Activated gamma-delta T cell (primary cell): ENCODE data around the gene CACHD1.

Source experiments
- DNase-seq: peaks from one replicate; lab custom pipeline; 2025; lab: John Stamatoyannopoulos, UW
- total RNA-seq, 2 donors: gene quantifications; one replicate each; lab custom pipeline; 2026; lab: John Stamatoyannopoulos, UW

Gene CACHD1
- 0.70 to 1.0 reads per million in 2 donors for total RNA-seq

DNA sequence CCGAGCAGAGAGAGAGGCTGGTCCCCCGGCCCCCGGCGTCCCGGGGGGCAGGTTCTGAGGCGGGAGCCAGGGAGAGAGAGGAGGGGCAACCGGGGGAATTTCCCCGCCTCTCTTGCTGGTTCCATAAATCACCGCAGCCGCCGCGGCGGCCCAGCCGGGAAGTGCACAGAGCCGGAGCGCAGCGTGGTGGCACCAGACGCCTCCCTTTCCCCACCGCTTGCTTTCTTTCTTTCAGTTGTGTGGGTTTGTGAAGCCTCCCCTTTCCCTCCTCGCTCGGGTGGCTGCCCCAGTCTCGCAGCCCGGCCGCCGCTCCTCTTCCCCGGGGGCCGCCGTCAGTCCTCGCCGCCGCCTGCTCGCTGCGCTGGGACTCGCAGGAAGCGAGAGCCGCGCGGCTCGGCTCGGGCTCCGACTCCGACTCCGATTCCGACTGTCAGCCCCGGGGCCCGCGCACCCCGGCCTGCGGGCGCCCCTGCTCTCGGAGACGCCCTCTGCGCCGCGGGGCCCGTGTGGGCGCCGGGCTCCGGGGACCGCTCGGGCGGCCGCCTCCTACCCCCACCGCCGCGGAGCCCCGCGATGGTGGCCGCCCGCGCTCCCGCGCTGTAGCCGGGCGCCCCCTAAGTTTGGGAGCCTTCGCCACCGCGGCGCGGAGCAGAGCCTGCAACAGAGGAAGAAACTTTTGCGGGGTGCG lies at the start of gene CACHD1:
Gene CACHD1 (plus strand): TSS at position 153 of the 688 bp plus-strand sequence. CDS start 616 bp downstream, outside the sequence.
- DNase-seq: no peak

DNA sequence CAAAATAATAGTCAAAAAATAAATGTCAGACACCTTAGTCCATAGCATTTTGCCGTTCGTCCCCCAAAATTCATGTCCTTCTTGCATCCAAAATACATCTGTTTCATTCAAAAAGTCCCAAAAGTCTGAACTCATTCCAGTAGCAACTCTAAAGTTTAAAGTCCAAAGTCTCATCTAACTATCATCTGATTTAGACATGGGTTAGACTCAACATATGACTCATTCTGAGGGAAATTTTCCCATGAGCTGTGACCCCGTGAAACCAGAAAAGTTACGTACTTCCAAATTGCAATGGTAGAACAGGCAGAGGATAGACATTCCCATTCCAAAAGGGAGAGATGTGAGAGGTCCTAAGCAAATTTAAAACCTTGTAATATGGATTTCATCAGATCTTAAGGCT lies 48.6 kb upstream of the CACHD1 start:
- DNase-seq: no peak

DNA sequence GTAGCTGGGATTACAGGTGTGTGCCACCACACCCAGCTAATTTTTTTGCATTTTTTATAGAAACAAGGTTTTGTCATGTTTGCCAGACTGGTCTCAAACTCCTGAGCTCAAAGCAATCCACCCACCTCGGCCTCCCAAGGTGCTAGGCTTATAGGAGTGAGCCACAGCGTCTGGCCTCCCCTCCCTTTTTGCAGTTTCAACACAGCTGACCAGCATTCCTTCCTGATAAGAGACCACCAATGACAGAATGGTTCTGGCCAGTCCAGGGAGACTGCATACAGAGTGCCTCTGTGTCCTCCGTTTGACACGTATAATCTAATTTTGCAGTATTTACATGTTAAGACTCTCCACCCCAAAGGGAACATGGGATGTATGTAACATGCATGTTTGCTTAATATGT lies 46.4 kb upstream of the CACHD1 start:
- DNase-seq: no peak

DNA sequence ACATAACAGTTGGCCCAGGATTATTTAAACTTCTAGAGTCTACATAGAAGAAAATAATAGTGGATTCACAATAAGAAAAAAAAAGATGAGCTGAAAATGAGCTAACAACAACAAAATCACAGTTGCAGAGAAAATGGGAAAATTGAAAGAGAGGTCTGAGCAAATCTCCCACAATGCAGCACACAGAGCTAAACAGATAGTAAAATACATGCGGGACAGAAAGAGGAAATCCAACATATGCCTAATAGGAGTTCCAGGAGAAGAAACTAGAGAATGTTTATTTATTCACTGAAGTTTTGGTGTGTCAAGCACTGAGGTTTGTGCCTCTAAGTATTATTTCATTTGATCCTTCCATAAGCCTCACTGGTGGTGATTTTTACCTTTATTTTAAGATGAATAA lies 45.5 kb upstream of the CACHD1 start:
- no peak for DNase-seq

DNA sequence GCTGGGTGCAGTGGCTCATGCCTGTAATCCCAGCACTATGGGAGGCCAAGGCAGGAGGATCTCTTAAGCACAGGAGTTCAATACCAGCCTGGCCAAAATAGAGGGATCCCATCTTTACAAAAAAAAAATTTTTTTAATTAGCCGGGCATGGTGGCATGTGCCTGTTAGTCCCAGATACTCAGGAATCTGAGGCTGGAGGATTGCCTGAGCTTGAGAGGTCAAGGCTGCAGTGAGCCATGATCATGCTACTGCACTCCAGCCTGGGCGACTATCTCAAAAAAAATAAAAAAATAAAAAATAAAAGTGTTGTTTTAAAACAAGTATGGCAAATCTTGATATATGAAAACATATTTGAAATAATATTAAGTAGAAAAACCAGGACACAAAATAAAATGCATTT lies 44.4 kb upstream of the CACHD1 start:
- no peak for DNase-seq

DNA sequence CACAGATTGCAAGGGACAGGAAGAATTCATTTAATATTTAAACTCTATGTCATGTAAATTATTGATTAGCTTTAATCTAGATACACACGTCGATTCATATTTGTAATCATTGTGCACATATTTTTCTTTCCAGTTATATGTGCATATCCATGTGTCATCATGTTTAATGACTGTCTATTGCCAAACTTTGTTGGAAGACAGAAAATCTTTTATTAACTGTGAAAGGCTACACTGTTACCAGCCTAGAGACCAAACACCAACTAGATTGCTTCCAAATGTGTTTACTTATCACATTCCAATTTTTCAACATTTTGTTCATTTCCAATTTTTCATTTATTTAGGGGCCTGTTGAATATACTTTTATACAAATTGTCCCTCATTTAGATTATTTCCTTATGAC lies 43.2 kb upstream of the CACHD1 start:
- no peak for DNase-seq

DNA sequence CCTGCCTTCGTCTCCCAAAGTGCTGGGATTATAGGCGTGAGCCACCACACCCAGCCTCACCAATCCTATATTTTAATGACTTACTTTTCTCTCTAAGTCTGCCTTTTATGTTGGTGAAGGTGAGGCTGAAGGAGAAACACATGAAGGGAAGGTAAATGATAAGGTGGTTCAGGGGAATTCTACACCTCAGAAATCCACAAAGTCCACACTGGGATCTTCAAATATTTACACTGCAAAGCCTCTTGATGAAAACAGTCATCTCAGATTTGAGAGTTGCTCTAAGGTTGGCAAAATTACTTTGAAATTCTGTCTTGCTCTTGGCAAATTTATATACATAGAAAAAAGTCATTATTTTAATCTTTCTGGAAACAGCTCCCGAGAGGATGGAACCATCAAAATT lies 42.0 kb upstream of the CACHD1 start:
- no peak for DNase-seq

DNA sequence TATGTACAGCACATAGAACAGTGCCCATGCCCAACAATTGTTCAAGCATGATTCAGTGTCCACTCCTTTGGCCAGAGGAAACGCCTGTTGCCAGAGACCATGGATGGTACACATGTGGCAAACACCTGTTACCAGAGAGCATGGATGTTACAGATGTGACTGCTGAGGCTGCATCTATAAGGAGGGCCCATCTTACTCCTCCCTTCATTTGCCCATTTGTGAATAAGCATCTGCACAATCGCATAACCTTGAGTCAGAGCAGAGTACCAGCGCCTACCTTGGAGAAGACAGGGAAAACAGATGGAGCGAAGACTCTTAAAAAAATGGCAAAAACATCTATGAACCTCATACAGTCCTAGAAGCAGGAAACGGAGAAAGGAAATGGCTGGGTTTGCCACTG lies 36.6 kb upstream of the CACHD1 start:
- no peak for DNase-seq

DNA sequence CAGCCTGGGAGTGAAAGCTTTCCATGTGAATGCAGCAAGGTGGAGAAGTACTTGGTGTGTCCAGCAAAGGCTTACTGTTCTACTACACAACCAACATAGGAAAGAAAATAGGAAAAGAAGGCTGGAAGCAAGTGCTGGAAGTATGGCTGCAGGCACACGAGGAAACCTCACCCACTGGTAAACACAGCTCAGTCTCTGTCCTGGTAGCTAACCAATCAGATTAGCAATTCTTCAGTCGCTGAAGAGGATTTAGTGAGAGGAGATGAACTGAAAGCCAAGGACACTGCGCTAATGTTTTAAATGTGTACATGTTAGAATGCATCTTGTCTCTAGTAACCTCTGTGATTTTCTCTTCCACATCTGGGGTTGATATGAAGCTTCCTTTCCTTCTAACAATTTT lies 36.2 kb upstream of the CACHD1 start:
- no peak for DNase-seq

DNA sequence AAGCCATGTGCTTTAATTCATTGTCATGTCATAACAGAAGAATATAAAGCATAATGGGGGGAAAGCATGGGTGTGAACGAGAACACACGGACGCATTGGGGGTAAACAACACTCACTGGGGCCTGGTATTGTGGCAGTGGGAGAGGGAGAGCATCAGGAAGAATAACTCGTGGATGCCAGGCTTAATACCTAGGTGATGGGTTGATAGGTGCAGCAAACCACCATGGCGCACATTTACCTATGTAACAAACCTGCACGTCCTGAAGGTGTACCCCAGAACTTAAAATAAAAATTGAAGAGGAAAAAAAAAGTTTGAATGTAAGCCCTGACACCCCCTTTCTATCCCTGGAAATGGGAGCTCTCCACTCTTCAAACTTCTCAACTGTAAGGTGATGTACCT lies 34.9 kb upstream of the CACHD1 start:
- DNase-seq: no peak

DNA sequence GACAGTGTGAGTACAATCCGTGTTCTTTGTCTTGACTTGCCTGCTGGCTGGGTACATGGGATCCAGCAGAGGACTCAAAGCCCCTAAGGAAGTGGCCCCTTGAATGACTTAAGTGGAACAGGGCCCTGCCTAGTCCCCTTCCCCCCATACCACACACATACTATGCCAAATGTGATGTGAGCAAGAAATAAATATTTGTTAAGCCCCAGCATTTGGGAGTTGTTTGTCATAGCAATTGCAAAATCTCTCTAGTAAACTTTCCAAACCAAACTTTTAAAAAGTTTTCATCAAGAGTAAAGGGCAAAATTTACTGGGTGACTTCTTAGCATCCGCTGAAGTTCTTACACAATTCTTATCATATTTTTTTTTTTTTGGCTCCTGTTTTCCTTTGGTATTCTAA lies 32.5 kb upstream of the CACHD1 start:
- DNase-seq: no peak

DNA sequence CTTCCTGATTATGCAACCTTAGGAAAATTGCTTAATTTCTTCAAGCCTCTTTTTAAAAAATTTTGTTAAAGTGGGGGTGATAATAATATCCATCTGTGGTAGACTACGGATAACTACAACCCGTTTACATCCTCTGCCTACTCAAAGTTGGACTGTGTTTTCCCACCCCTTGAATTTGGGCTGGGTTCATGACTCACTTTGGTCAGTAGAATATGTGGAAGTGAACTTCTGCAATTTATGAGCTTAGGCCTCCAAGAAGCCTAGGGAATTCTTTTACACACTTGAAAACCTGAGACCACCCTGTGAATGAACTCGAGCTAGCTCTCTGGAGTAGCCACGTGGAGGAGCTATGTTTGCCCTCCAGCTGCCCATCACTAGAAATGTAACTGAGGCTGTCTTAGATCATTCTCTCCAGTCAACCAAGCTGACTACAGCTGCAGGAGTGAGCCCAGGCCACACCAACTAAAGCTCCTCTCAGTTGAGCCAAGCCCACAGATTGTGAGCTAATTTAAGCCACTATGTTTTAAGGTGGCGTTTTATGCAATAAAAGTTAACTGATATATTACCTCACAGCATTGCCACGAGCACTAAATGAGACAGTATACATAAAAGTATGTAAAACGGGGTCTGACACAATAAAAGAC lies 29.6 kb upstream of the CACHD1 start:
- DNase-seq: no peak

DNA sequence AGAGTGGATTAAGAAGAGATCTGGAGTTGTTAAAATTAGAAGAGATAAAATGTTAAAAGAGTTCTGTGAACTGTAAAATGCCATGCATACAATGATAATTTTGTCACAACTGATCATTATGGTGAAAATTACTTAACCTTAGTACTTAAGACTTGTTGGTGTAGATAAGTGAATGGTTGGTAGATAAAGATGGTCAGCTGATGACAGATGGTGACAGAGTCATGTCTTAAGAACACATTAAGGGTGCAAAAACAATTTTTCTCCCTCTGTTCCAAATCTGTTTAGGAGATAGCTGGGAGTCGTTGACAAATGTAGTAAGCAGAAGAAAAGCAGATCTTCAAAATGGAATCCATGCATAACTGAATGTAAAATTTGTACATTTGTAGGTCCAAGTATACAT lies 18.5 kb upstream of the CACHD1 start:
- DNase-seq: no peak

DNA sequence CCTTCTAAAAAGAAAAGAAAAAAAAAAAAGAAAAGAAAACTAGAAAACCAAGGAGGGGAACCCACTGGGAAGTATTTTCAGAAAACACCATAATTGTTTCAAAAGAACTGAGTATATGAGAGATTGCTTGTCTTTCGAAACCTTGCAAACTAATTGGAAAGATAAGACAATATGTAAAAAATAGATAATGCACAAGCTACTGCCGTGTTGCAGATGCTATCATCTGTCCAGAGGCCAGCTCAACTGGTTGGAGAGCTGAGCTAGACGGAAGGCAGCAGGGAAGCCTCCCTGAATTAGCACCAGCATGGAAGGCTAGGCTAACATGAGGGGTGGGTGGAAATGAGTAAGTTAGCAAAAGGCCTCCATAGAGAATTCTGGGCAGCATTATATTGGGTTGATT lies 16.2 kb upstream of the CACHD1 start:
- no peak for DNase-seq

DNA sequence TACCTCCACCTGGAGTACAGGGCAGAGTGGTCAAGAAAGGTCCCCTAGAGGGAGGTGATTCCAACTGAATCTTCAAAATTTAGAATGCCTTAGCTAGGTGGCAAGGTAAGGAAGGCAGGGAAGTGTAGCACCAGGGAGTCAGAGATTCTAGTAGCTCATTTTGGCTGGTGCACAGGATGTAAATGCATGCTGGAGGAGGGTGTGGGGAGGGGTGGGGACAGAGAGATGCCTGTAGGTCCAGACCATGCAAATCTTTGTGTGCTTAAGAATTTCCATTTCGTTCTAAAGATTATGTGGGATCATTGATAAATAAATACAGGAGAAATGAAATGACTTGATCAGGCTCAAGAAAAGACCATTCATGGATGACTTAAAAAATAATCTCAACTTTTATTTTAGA lies 11.0 kb upstream of the CACHD1 start:
- no peak for DNase-seq

DNA sequence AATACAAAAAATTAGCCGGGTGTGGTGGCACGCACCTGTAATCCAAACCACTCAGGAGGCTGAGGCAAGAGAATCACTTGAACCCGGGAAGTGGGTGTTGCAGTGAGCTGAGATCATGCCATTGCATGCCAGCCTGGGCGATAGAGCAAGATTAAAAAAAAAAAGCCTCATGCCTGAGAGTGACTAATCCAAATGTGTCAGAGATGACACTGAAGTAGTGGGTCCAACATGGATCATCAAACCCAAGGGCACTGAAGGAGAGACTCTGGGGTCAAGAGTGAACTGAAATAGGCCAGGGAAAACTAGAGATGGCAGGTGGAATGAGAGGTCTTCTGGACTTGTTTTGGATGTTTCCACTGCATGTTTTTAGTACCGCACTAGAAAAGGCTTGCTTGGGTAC lies 10.2 kb upstream of the CACHD1 start:
- DNase-seq: no peak

DNA sequence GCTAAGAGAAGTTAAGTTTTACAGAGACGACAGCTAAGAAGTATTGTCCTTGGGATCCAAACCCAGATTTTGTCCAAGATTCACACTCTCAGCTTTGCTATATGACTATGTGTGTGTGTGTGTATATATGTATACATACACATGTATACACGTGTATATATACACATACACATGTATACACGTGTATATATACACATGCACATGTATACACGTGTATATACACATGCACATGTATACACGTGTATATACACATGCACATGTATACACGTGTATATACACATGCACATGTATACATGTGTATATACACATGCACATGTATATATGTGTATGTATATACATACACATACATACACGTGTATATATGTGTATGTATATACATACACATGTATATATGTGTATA lies 3.9 kb upstream of the CACHD1 start:
- no peak for DNase-seq

DNA sequence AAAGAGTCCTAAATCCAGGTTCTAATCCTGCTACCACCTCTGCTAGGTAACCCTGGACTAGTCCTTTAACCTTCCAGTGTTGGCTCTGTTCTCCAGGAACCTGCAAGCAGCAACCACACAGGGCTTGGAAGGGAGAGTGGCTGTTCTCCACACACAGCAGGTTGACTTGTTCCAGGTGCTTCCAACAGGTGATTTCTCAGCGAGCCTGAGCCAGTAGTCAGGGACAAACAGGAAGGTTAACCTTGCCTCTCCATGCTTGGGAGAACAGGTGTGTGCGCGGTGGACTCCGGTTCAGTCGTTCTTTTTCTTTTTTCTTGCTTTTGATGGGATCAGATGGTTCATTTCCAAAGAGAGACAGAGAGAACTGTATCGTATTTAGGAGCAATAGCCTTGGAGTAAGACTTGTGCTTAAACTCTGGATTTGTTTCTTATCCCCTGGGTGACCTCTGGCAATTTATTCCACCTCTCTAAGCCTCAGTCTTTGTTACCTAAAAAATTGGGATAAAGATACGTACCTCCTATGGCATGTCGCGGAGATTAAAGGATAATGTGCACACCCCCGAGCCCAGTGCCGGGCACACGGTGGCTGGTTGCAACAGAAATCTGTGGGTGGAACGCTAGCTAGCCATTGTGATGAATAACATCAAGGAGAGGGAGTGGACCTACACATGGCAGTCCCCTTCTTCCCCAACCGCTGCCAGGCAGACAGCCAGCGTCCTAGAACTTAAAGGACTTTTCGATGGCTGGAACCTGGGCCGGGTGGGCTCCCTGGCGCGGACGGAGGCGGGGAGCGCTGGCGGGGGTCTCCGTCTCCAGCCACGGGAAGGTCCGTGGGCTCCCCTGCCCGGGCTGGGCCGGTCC lies 583 bp upstream of the CACHD1 start:
- no peak for DNase-seq

DNA sequence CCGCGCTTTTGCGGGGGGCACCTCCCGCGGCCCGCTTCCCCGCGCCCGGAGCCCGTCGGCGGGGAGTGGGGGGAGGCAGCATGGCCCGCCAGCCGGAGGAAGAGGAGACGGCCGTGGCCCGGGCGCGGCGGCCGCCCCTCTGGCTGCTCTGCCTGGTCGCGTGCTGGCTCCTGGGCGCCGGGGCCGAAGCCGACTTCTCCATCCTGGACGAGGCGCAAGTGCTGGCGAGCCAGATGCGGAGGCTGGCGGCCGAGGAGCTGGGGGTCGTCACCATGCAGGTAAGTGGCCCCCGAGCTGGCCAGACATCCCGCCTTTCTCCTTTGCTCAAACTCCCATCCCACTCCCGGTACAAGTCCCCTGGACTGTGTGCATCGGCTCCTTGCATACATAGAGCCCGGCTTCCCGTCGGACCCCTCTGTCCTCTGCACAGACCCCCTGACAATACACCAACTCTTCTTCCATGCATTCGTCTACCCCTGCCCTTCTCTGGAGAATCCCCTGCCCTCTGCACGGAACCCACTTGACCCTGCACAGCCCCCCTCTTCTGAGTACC lies 812 bp downstream of the CACHD1 start:
- DNase-seq: no peak

DNA sequence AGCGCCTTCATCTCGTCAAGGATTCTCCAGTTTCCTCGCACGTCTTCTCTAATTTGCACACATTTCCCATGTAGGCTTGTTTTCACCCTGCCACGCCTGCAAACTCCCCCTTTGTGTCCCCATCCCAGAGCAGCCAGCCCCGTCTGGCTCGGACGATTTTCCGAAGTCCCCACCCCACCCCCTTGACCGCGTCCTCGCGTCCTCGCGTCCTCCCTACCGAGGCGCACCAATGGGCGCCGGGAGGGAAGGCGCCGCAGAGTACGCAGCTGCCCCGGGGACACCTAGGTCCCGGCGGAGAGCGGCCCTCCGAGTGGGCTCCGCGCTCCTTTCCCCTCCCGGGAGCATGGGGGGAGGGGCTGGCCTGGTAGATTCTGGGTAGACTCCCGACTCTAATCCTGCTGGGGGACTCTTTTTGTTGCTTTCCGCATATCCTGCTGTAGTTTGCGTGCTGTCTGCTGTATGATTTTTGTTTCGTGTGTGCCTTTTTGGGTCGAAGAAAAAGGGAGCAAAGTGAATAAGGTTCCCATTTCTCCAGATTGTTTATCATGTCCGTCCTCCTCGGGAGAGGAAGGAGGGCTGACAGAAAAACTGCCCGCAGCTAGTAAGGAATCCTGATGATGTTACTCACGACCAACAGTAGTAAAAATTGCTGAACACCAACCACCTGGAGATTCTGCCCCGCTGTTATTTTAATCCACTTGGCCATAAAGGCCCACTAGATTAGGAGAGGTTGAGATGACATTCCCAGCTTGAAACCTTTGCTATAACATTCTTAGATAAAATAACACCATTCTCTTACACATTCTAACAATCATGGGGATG lies 1.5 kb downstream of the CACHD1 start:
- DNase-seq: no peak

DNA sequence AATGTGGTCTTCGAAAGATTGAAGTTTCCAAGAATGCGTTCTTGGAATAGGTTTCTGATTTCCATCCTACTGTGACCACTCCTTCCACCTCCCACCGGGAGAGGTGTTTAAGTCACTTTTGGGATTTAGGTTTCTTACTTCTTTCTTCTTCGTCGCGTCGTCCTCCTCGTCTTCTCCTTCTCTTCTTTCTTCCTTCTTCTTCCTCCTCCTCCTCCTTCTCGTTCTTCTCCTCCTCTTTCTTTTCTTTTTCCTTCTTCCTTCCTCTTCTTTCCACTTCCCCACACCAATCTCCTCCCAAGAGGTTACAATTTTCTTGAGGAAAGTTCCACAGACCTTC lies 2.1 kb downstream of the CACHD1 start:
- DNase-seq: no peak

DNA sequence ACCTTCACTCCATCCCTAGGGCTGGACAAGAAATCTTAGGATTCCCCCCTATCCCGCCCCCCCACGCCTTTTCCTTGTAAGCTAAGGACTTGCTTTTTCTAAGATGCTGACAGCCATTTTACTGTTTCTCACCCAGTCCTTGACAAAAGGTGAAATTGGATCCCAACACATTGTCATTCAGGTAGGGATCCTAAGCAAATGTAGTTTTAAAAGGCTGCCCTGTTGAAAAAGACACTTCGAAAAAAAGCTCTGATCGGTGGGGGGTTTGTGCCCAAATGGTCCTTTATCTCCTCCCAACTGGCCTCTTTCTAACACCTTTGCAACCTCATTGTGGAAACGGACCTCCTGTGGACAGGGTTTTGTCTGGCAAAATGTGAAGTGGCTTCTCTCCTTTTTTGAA lies 2.9 kb downstream of the CACHD1 start:
- DNase-seq: no peak
